NCI-H146 treated with DMSO at 0.1 percent for 48 hours (cell line): Measurements from ENCODE around the gene CSTB.

Source experiments
- DNase-seq: peaks from one replicate; lab custom pipeline; 2025; ENCODE audit not compliant: unreplicated experiment; lab: John Stamatoyannopoulos, UW

Gene CSTB

GRCh38 chr21:43733529-43734071 is 42.5 kb downstream of the CSTB start:
- DNase-seq = no peak

GRCh38 chr21:43733060-43733459 is 43.0 kb downstream of the CSTB start:
- no peak for DNase-seq

GRCh38 chr21:43731891-43732711 is 44.0 kb downstream of the CSTB start:
- no peak for DNase-seq

- no peak for DNase-seq
Observed at GRCh38 chr21:43731476-43731875, 44.6 kb downstream of the CSTB start.

GRCh38 chr21:43728467-43729390 is 47.4 kb downstream of the CSTB start:
- peak; percentile 30 for DNase-seq

GRCh38 chr21:43728154-43728466 is 48.0 kb downstream of the CSTB start:
- DNase-seq = no peak

GRCh38 chr21:43727519-43728153 is 48.5 kb downstream of the CSTB start:
- no peak for DNase-seq

GRCh38 chr21:43726686-43727518 is 49.2 kb downstream of the CSTB start:
- DNase-seq = no peak
